Limb (tissue), 2 donors: ENCODE results near the gene UPF3B.
"Not testable (repeated sequence)": the region's sequence is repeated elsewhere in the genome, so short reads cannot be mapped to it uniquely, and the experiment has no call there.

Experiments
- DNase-seq, 2 donors: peaks; one replicate each; pipeline ENCODE4 v3.0.0-alpha.2; 2016; ENCODE audit errors: extremely low spot score in 2 of 2

Gene UPF3B

GRCh38 chrX:119852382-119853353 lies at the start of gene UPF3B:
Gene UPF3B, minus strand, starts transcription at chrX:119852963. Its CDS starts 35 bp downstream, at chrX:119852928.
- peak; percentile 86 to 94 for DNase-seq

- no peak for DNase-seq
Measured at GRCh38 chrX:119900976-119901375, 48.2 kb upstream of the UPF3B start.

- DNase-seq = no peak
Measured at GRCh38 chrX:119899125-119899524, 46.4 kb upstream of the UPF3B start.

GRCh38 chrX:119895843-119896326 lies 43.1 kb upstream of the UPF3B start, which contains the start of gene AKAP14:
Gene AKAP14, plus strand, starts transcription at chrX:119895893. Its CDS starts 7,331 bp downstream, at chrX:119903224.
- DNase-seq = no peak

- DNase-seq = not testable (repeated sequence)
Measured at GRCh38 chrX:119891961-119892692, 39.4 kb upstream of the UPF3B start.

GRCh38 chrX:119890626-119891025 lies 37.9 kb upstream of the UPF3B start:
- DNase-seq = not testable (repeated sequence)

- DNase-seq = peak in 1 of 2 donors; percentile 56
Measured at GRCh38 chrX:119887721-119888425, 35.1 kb upstream of the UPF3B start.

GRCh38 chrX:119885554-119886428 lies 33.0 kb upstream of the UPF3B start:
- no peak for DNase-seq

- peak in 1 of 2 donors; percentile 37 for DNase-seq
Measured at GRCh38 chrX:119880552-119881437, 28.0 kb upstream of the UPF3B start.

GRCh38 chrX:119880076-119880475 lies 27.3 kb upstream of the UPF3B start:
- no peak for DNase-seq

GRCh38 chrX:119878740-119879139 lies 26.0 kb upstream of the UPF3B start:
- no peak for DNase-seq

GRCh38 chrX:119871599-119872395 lies 19.0 kb upstream of the UPF3B start, which contains the start of the genes NDUFA1 and RNF113A:
Gene NDUFA1, plus strand, starts transcription at chrX:119871832. Its CDS starts 80 bp downstream, at chrX:119871912.
Gene RNF113A, minus strand, starts transcription at chrX:119871733. Its CDS starts 120 bp downstream, at chrX:119871613.
- peak; percentile 78 to 81 for DNase-seq

- no peak for DNase-seq
Measured at GRCh38 chrX:119871245-119871598, 18.5 kb upstream of the UPF3B start.

GRCh38 chrX:119870626-119871131 lies 17.9 kb upstream of the UPF3B start:
- DNase-seq = peak in 1 of 2 donors; percentile 33

- DNase-seq = peak in 1 of 2 donors; percentile 23
Measured at GRCh38 chrX:119853444-119853843, 681 bp upstream of the UPF3B start.

GRCh38 chrX:119833905-119834304 lies 18.9 kb downstream of the UPF3B start:
- no peak for DNase-seq

- no peak for DNase-seq
Measured at GRCh38 chrX:119828446-119828845, 24.3 kb downstream of the UPF3B start.

GRCh38 chrX:119826399-119826959 lies 26.3 kb downstream of the UPF3B start:
- no peak for DNase-seq
